Stomach smooth muscle (tissue), 2 donors: ENCODE measurements around the gene BNIP3.

Experiments used
- H3K27ac ChIP-seq: one replicate; pipeline ENCODE4 v1.7.0; 2013; ENCODE audit warnings: mild to moderate bottlenecking, low read length, inconsistent platforms
- H3K27me3 ChIP-seq, 2 donors: one replicate each; pipeline ENCODE4 v1.7.0; 2013; ENCODE audit warnings: low read length in 2 of 2; ENCODE audit not compliant: insufficient read depth in 2 of 2, control insufficient read depth in 1 of 2
- H3K36me3 ChIP-seq, 2 donors: one replicate each; pipeline ENCODE4 v1.7.0; 2013; ENCODE audit warnings: low read length in 2 of 2; ENCODE audit not compliant: control insufficient read depth in 2 of 2, insufficient read depth in 2 of 2
- H3K4me1 ChIP-seq: one replicate; pipeline ENCODE4 v1.7.0; 2013; ENCODE audit warnings: low read length; ENCODE audit not compliant: control insufficient read depth, insufficient read depth
- H3K4me3 ChIP-seq, 2 donors: one replicate each; pipeline ENCODE4 v1.7.0; 2013; ENCODE audit warnings: low read length in 2 of 2
- H3K9ac ChIP-seq, 2 donors: one replicate each; pipeline ENCODE4 v1.7.0; 2013; ENCODE audit warnings: low read length in 2 of 2, mild to moderate bottlenecking in 1 of 2
- H3K9me3 ChIP-seq, 2 donors: one replicate each; pipeline ENCODE4 v1.7.0; 2013; ENCODE audit warnings: low read length in 2 of 2; ENCODE audit not compliant: control insufficient read depth in 2 of 2
- donor health status: healthy.
- donor health status: Pancreatic carcinoma.

The BNIP3 gene

GRCh38 chr10:131981429-131982184 is at the start of gene BNIP3:
Gene BNIP3 (minus strand): TSS chr10:131981923. CDS start chr10:131981806, 117 bp downstream.
- Histone ChIP-seq H3K4me1 (peaks cover 29% of the 10 kb centered on the region), H3K4me3 (peak within 1 kb of the TSS; percentile 65 to 88), H3K9ac (peak within 1 kb of the TSS; percentile 59 to 76), H3K27ac (no peak within 1 kb of the TSS), H3K36me3 (no peaks in the 10 kb centered on the region), H3K9me3 (peaks cover 0 to 4% of the 10 kb centered on the region in 2 donors), H3K27me3 (no peaks in the 10 kb centered on the region)

GRCh38 chr10:132030898-132031463 is 49.3 kb upstream of the BNIP3 start:
- no peaks in the 10 kb centered on the region for H3K36me3 ChIP-seq
- H3K27ac ChIP-seq, result no peak overlapping the region
- peaks cover 5 to 34% of the 10 kb centered on the region in 2 donors for H3K27me3 ChIP-seq
- H3K9me3 ChIP-seq, result no peaks in the 10 kb centered on the region
- H3K9ac ChIP-seq, result no peak overlapping the region
- H3K4me1 ChIP-seq, result peaks cover 3% of the 10 kb centered on the region
- H3K4me3 ChIP-seq, result no peak overlapping the region

- Histone ChIP-seq H3K27me3 (peaks cover 5 to 32% of the 10 kb centered on the region in 2 donors), H3K36me3 (no peaks in the 10 kb centered on the region), H3K9ac (no peak overlapping the region), H3K4me3 (no peak overlapping the region), H3K4me1 (peaks cover 1% of the 10 kb centered on the region), H3K9me3 (no peaks in the 10 kb centered on the region), H3K27ac (no peak overlapping the region)
These were observed 47.0 kb upstream of the BNIP3 start for GRCh38 chr10:132028706-132029105.

GRCh38 chr10:132027423-132027983 is 45.8 kb upstream of the BNIP3 start:
- Histone ChIP-seq H3K4me3 (no peak overlapping the region), H3K27me3 (peaks cover 8 to 32% of the 10 kb centered on the region in 2 donors), H3K4me1 (peaks cover 8% of the 10 kb centered on the region), H3K9ac (no peak overlapping the region), H3K27ac (no peak overlapping the region), H3K36me3 (no peaks in the 10 kb centered on the region), H3K9me3 (no peaks in the 10 kb centered on the region)

GRCh38 chr10:132023092-132023811 is 41.5 kb upstream of the BNIP3 start:
- peaks cover 3 to 14% of the 10 kb centered on the region in 2 donors for H3K27me3 ChIP-seq

GRCh38 chr10:132022241-132022640 is 40.5 kb upstream of the BNIP3 start:
- Histone ChIP-seq H3K4me3 (no peak overlapping the region), H3K27me3 (peaks cover 3 to 12% of the 10 kb centered on the region in 2 donors), H3K9me3 (no peaks in the 10 kb centered on the region), H3K36me3 (no peaks in the 10 kb centered on the region), H3K4me1 (peaks cover 8% of the 10 kb centered on the region), H3K9ac (no peak overlapping the region), H3K27ac (no peak overlapping the region)

More at GRCh38 chr10:132023092-132023811, 41.5 kb upstream of the BNIP3 start:
- H3K36me3 ChIP-seq, result no peaks in the 10 kb centered on the region
- peak overlapping the region; percentile 42 to 60 for H3K9ac ChIP-seq
- H3K9me3 ChIP-seq, result no peaks in the 10 kb centered on the region
- H3K27ac ChIP-seq, result no peak overlapping the region
- peak overlapping the region; percentile 66 to 72 for H3K4me3 ChIP-seq
- peaks cover 8% of the 10 kb centered on the region for H3K4me1 ChIP-seq

GRCh38 chr10:132021504-132022143 is 39.9 kb upstream of the BNIP3 start:
- no peak overlapping the region for H3K9ac ChIP-seq
- no peaks in the 10 kb centered on the region for H3K9me3 ChIP-seq
- H3K4me1 ChIP-seq, result peaks cover 8% of the 10 kb centered on the region
- H3K27ac ChIP-seq, result no peak overlapping the region
- no peak overlapping the region for H3K4me3 ChIP-seq
- no peaks in the 10 kb centered on the region for H3K36me3 ChIP-seq
- peaks cover 3 to 12% of the 10 kb centered on the region in 2 donors for H3K27me3 ChIP-seq

- Histone ChIP-seq H3K4me1 (peaks cover 8% of the 10 kb centered on the region), H3K9me3 (no peaks in the 10 kb centered on the region), H3K27ac (no peak overlapping the region), H3K36me3 (no peaks in the 10 kb centered on the region), H3K27me3 (peaks cover 3 to 12% of the 10 kb centered on the region in 2 donors), H3K4me3 (no peak overlapping the region), H3K9ac (no peak overlapping the region)
These were observed 39.3 kb upstream of the BNIP3 start for GRCh38 chr10:132021046-132021445.

GRCh38 chr10:132020456-132020855 is 38.7 kb upstream of the BNIP3 start:
- H3K9me3 ChIP-seq, result no peaks in the 10 kb centered on the region

GRCh38 chr10:132019366-132019765 is 37.6 kb upstream of the BNIP3 start:
- peaks cover 3 to 6% of the 10 kb centered on the region in 2 donors for H3K27me3 ChIP-seq
- no peak overlapping the region for H3K4me3 ChIP-seq
- no peak overlapping the region for H3K27ac ChIP-seq
- no peaks in the 10 kb centered on the region for H3K36me3 ChIP-seq
- H3K9ac ChIP-seq, result no peak overlapping the region
- peaks cover 8% of the 10 kb centered on the region for H3K4me1 ChIP-seq
- H3K9me3 ChIP-seq, result no peaks in the 10 kb centered on the region

More at GRCh38 chr10:132020456-132020855, 38.7 kb upstream of the BNIP3 start:
- Histone ChIP-seq H3K27ac (no peak overlapping the region), H3K36me3 (no peaks in the 10 kb centered on the region), H3K4me1 (peaks cover 8% of the 10 kb centered on the region), H3K27me3 (peaks cover 3 to 10% of the 10 kb centered on the region in 2 donors), H3K9ac (no peak overlapping the region), H3K4me3 (no peak overlapping the region)
